Left hindlimb (tissue), 1 donor: Measurements from ENCODE around the gene MAP3K9.

ENCODE experiments used
- DNase-seq: peaks from one replicate; pipeline ENCODE4 v3.0.0-alpha.2; 2018

MAP3K9 gene

DNA sequence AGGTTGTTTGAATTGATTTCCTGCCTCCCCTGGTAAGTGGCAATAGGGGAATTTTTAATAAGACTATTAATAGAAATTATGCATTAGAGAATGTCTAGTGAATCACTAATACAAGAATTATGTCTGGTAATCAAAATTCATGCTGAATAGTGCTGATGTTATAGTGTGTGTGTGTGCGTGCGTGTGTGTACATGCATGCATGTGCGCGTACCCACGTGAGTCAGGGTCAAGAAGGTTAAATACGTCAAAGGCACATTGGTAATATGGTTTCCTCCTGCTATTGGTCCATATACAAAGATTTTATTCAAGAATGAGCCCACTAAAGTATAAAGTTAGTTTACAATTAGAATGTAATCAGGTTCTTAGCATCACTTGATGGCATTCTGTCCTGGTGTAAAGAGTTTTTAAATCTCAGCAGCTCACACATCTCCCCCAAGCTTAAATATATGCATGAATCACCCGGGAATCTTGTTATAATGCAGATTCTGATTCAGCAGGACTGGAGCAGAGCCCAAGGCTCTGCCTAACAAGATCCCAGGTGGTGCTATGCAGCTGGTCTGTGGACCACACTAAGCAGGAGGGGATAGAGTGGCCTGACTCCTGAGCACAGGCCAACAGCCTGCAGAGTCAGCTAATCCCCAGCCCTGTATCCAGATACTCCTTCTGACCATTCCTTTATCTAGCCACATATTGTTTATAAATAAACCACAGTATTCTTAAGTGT is 123.7 kb downstream of the MAP3K9 start:
- no peak for DNase-seq

DNA sequence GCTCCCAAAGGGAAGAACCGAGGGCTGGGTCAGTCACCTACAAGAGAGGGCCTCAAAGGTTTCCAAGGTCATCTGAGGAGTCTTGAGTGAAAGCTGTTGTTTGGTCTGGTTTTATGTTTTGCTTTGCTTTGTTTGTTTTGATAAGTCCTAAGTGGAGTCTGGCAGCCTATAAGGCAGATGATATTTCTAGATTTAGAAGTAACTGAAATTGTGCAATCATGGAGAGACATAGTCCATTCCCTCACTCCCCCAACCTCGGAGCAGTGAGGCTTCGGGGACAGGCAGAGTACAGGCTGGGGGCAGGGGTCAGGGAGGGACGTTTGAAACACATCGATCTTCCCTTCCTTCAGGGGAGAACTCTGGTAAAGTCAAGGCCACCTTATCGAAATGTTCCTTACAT is 125.3 kb downstream of the MAP3K9 start:
- DNase-seq, result no peak

DNA sequence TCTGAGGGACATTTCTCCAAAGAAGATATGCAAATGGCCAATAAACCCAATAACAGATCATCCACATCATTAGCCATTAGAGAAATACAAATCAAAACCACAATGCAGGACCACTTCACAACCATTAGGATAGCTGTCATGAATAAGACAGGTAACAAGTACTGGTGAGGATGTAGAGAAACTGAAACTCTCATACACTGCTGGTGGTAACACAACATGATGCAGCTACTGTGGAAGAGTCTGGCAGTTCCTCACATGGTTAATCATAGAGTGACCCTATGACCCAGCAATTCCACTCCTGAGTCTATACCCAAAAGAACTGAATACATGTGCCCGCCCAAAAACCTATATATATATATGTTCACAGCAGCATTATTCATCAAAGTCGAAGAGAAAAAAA is 128.6 kb downstream of the MAP3K9 start:
- no peak for DNase-seq

DNA sequence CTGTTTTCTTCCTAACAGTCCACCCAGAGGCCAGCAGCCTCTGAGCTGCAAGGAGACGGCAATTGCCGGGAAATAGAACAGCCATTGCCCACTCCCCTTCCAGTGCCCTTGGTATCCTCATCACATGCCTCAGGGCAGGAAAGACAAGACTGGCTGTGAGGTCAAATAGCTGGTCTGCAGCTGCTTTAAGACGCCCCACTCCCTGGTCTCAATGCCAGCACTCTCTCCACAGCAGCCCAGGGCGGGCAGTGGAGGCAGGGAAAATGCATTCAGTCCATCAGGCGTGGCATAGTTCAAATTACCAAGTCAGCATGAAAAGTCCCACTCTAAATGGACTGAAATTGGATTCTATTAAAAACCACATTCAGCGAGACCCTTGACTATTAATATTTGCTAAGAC is 132.0 kb downstream of the MAP3K9 start:
- no peak for DNase-seq
